ENCODE data around the gene MATK.

MATK gene

DNA sequence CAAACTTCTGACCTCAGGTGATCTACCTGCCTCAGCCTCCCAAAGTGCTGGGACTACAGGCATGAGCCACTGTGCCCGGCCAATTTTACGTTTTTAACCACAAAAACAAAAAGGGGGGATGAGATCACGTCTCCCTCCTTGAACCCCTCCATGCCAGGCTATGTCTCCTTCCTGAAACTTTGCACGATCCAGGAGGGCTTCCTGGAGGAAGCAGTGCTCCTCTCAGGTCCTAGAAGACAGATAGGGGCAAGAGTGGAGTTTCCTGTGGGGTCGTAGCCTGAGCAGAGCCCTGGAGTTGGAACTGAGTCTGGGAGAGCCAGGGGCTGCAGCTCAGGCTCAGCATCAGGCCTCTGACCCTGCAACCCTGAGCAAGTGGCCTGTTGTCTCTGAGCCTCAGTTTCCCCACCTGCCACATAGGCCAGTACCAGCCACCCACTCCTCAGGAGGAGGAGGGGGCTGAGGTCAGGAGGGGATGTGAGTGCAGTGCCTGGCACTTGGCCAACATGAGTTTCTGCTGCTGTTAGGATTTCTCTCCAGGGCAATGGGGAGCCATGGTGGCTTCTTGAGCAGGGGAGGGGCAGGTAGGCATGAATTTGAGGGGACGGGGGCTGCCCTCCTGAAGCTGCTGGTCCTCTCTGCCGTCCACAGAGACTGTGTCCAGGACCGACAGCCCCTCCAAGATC, 40.7 kb downstream of the MATK start:
- DNase-seq: no peak

DNA sequence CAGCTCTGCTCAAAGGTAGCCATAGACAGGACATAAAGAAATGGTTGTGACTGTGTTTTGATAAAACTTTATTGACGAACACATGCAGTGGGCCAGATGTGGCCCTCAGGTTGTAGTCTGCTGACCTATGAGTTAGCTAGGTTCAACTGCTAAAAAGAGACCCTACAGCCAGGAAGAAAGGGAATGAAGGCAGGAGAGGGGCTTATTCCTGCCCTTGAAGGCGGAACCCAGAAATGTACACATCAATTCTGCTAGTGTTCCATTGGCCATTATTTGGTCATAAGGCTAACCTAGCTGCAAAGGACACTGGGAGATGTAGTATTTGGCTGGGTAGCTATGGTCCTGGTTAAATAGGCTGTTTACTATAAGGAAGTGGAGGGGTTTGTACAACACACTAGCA, 42.7 kb downstream of the MATK start:
- DNase-seq: no peak

DNA sequence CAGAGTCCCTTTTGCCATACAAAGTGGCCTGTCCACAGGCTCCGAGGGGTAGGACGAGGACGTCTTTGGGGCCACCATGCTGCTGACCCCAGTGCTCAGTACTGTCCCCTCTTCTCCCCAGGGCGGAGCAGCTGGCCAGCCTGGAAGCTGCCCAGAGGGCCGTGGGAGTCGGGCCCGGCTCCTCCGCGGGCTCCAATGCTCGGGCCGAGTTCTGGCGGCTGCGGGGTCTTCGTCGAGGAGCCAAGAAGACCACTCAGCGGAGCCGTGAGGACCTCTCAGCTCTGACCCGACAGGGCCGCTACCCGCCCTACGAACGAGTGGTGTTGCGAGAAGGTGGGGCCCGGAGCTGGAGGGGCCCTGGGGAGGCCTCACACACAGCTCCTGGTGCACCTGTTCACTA, 45.8 kb downstream of the MATK start:
- no peak for DNase-seq

GRCh38 chr19:3738477-3739220, 47.5 kb downstream of the MATK start:
- no peak for DNase-seq

GRCh38 chr19:3737487-3738205, 48.5 kb downstream of the MATK start:
- DNase-seq: no peak

- DNase-seq: no peak
Measured at GRCh38 chr19:3736106-3736724, 50.0 kb downstream of the MATK start.

- no peak for DNase-seq
Measured at GRCh38 chr19:3734310-3734600, 51.9 kb downstream of the MATK start.

- no peak for DNase-seq
Measured at GRCh38 chr19:3733549-3734309, 52.5 kb downstream of the MATK start.

GRCh38 chr19:3732108-3732507, 54.1 kb downstream of the MATK start:
- DNase-seq: no peak

- DNase-seq: no peak
Measured at GRCh38 chr19:3730457-3730958, 55.7 kb downstream of the MATK start.

All from activated T-cell treated with anti-CD3 and anti-CD28 coated beads, Interleukin-2, amount 50 U/mL, for 1 hour (primary cell).